Endothelial cell of umbilical vein (primary cell): Measurements from ENCODE around the gene STEAP1. TPM values are rescaled to one million over a fixed set of nuclear protein-coding genes. Genes with fewer than 3 reads are reported as not detected.
"Not testable (repeated sequence)": the region's sequence is repeated elsewhere in the genome, so short reads cannot be mapped to it uniquely, and the experiment has no call there.

Experiments
- BruUV-seq: library from RNA; stranded (reverse); fragments of 400-500 nt; replicated peaks from 2 replicates; lab custom pipeline; 2021; lab: Mats Ljungman, UMichigan
- CTCF ChIA-PET: fragments of 300-600, 350-600 bp; sonication (Branson Sonifier 250); formaldehyde crosslinking; loops from one replicate; lab custom pipeline; 2021; ENCODE audit warnings: antibody characterized with exemption, inconsistent platforms; lab: Charles Lee
- POLR2A ChIA-PET: fragments of 300-600, 350-600 bp; sonication (Branson Sonifier 250); formaldehyde crosslinking; loops from one replicate; lab custom pipeline; 2021; ENCODE audit warnings: antibody characterized with exemption, inconsistent platforms; lab: Charles Lee
- DNase-seq: peaks from one replicate; pipeline ENCODE4 v3.0.0-alpha.2; 2011; ENCODE audit warnings: low read depth, low spot score
- FAIRE-seq: peaks from 2 replicates; lab custom pipeline; 2011; peaks lifted over from hg19 to GRCh38; lab: Jason Lieb, UNC
- H2AFZ ChIP-seq: 2 replicates; pipeline ENCODE4 v1.6.0; 2012; ENCODE audit warnings: low read depth, low read length, control low read depth, inconsistent platforms
- H3K27ac ChIP-seq: 2 replicates; pipeline ENCODE4 v1.5.1; 2011; ENCODE audit warnings: low read depth, mild to moderate bottlenecking, control low read depth, low read length, moderate library complexity; ENCODE audit not compliant: insufficient read depth
- H3K27me3 ChIP-seq, 2 experiments: 2 replicates each; pipeline versions ENCODE4 v1.6.0 to v1.6.1; 2011; ENCODE audit warnings: low read length in 2 of 2, mixed read lengths in 1 of 2; ENCODE audit not compliant: control insufficient read depth in 2 of 2, insufficient read depth in 2 of 2
- H3K36me3 ChIP-seq, 2 experiments: 2 replicates in 1 of 2; 3 replicates in 1 of 2; pipeline ENCODE4 v1.5.1; 2011; ENCODE audit warnings: low read length in 2 of 2, mild to moderate bottlenecking in 1 of 2, moderate library complexity in 1 of 2; ENCODE audit not compliant: control insufficient read depth in 2 of 2, insufficient read depth in 2 of 2; ENCODE audit errors: extremely low read depth in 1 of 2
- H3K4me1 ChIP-seq: 3 replicates; pipeline ENCODE4 v1.5.1; 2011; ENCODE audit warnings: mild to moderate bottlenecking, low read length; ENCODE audit not compliant: control insufficient read depth, insufficient read depth; ENCODE audit errors: extremely low read depth
- H3K4me2 ChIP-seq: 2 replicates; pipeline ENCODE4 v1.6.1; 2011; ENCODE audit warnings: low read length, control low read depth, mixed read lengths; ENCODE audit not compliant: insufficient read depth
- H3K4me3 ChIP-seq, 3 experiments: fragments of 200-600 bp in 1 of 3; sonication (generic), shearing (Covaris generic) in 1 of 3; replicated peaks in 1 of 3; 2 replicates each; pipeline ENCODE4 v1.5.1; 2011 to 2016; ENCODE audit warnings: control low read depth in 3 of 3, low read length in 3 of 3, mild to moderate bottlenecking in 2 of 3, inconsistent platforms in 1 of 3, low read depth in 1 of 3, moderate library complexity in 1 of 3; ENCODE audit not compliant: insufficient read depth in 1 of 3
- H3K79me2 ChIP-seq: 2 replicates; pipeline ENCODE4 v1.6.0; 2012; ENCODE audit warnings: low read length, inconsistent platforms; ENCODE audit not compliant: control insufficient read depth, insufficient read depth
- H3K9ac ChIP-seq: replicated peaks from 2 replicates; pipeline ENCODE3; 2011; ENCODE audit warnings: low read length, control low read depth; ENCODE audit not compliant: insufficient read depth; ENCODE audit errors: extremely low read depth
- H3K9me1 ChIP-seq: replicated peaks from 3 replicates; pipeline ENCODE4 v1.6.0; 2011; ENCODE audit warnings: mild to moderate bottlenecking, low read length; ENCODE audit not compliant: control insufficient read depth, insufficient read depth; ENCODE audit errors: extremely low read depth
- H3K9me3 ChIP-seq: replicated peaks from 2 replicates; pipeline ENCODE4 v1.5.1; 2012; ENCODE audit warnings: low read length, inconsistent platforms; ENCODE audit not compliant: control insufficient read depth, insufficient read depth
- H4K20me1 ChIP-seq: replicated peaks from 2 replicates; pipeline ENCODE3; 2011; ENCODE audit warnings: mild to moderate bottlenecking, low read length; ENCODE audit not compliant: control insufficient read depth, insufficient read depth; ENCODE audit errors: extremely low read depth
- EZH2 ChIP-seq: IDR thresholded peaks from 2 replicates; pipeline ENCODE4 v1.6.1; 2012; ENCODE audit warnings: borderline replicate concordance, low read depth, mild to moderate bottlenecking, moderate library complexity, low read length, inconsistent platforms; ENCODE audit not compliant: severe bottlenecking
- POLR2AphosphoS5 ChIP-seq: IDR thresholded peaks from 2 replicates; pipeline ENCODE4 v1.6.1; 2012; ENCODE audit warnings: low read depth, mild to moderate bottlenecking, control low read depth, low read length, moderate library complexity; ENCODE audit not compliant: insufficient read depth
- dilution Hi-C: fragments of 300-500 bp; cut with MboI; formaldehyde crosslinking; loops from one replicate; pipeline ENCODE4 v1.15.0; 2019; ENCODE audit warnings: low sequenced_read_pairs; ENCODE audit not compliant: extremely low pct_ligation_motif_present
- intact Hi-C: fragments of 100-400 bp; cut with micrococcal nuclease; formaldehyde crosslinking; loops from one replicate; pipeline ENCODE4 v1.10.0; 2022
- polyA plus RNA-seq, 4 experiments: library from polyadenylated mRNA; depleted of rRNA in 3 of 4; stranded (reverse) in 3 of 4; unstranded in 1 of 4; fragments of >200 nt; gene quantifications; 2 replicates each; pipeline versions ENCODE4 v1.2.1 to v1.2.3, GENCODE V29; 2011 to 2012; ENCODE audit warnings: missing spikeins in 1 of 4
- total RNA-seq: library from RNA; stranded (reverse); gene quantifications from 2 replicates; pipeline ENCODE4 v1.2.3, GENCODE V29; 2021
- TF ChIP-seq, protein P1 (sequence below), 2 donors: IDR thresholded peaks; 1 replicate in 1 of 2; 2 replicates in 1 of 2; pipeline ENCODE4 v1.5.1; 2011; ENCODE audit warnings: low read length in 2 of 2, mild to moderate bottlenecking in 2 of 2, moderate library complexity in 2 of 2, control low read depth in 1 of 2, inconsistent platforms in 1 of 2, low read depth in 1 of 2; ENCODE audit not compliant: insufficient read depth in 1 of 2; ENCODE audit errors: extremely low read depth in 1 of 2

STEAP1 gene
- total and polyA plus RNA-seq, 2 donors (not counting 3 experiments of a cell fraction or from before 2014, with no cell fraction given), result 35.0 to 42.7 TPM

DNA sequence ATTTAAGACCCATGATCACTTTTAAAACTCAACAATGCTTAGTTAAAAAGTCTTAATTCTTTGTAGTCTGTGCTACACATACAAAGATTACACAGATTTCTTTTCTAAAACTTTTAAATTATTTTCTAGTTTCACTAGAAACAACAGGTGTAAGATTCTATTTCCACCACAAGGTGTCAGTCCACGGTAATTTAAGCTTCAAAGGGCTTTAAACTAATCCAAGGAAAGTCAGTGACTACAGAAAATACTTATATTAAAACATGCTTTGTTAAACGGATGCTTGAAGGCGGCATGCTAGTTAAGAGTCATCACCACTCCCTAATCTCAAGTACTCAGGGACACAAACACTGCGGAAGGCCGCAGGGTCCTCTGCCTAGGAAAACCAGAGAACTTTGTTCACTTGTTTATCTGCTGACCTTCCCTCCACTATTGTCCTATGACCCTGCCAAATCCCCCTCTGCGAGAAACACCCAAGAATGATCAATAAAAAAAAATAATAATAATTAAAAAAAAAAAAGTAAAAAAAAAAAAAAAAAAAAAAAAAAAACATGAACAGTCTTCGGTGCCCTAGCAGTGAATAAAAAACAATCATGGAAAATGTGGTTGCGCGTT lies 1.5 kb upstream of the STEAP1 start:
- FAIRE-seq, H3K9ac ChIP-seq, H3K4me3 ChIP-seq, H3K27me3 ChIP-seq, dilution Hi-C loops, H4K20me1 ChIP-seq, H3K9me1 ChIP-seq, H3K36me3 ChIP-seq, H2AFZ ChIP-seq, H3K27ac ChIP-seq, H3K9me3 ChIP-seq, BruUV-seq, H3K4me2 ChIP-seq, POLR2A ChIA-PET: not testable (repeated sequence)
- TF ChIP-seq, protein P1, sequence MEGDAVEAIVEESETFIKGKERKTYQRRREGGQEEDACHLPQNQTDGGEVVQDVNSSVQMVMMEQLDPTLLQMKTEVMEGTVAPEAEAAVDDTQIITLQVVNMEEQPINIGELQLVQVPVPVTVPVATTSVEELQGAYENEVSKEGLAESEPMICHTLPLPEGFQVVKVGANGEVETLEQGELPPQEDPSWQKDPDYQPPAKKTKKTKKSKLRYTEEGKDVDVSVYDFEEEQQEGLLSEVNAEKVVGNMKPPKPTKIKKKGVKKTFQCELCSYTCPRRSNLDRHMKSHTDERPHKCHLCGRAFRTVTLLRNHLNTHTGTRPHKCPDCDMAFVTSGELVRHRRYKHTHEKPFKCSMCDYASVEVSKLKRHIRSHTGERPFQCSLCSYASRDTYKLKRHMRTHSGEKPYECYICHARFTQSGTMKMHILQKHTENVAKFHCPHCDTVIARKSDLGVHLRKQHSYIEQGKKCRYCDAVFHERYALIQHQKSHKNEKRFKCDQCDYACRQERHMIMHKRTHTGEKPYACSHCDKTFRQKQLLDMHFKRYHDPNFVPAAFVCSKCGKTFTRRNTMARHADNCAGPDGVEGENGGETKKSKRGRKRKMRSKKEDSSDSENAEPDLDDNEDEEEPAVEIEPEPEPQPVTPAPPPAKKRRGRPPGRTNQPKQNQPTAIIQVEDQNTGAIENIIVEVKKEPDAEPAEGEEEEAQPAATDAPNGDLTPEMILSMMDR (IDR thresholded peaks at IDR 0.05; ENCODE audit: extremely low read depth in 1 of 2, insufficient read depth in 1 of 2, low read depth in 1 of 2, low read length in 2 of 2), result peak in 1 of 2 donors; percentile 20
- DNase-seq, result peak; percentile 78
- intact Hi-C loops, result loop anchor here (1.0 to 10.0 kb wide), 2 partner anchors 146 to 472 kb away; no protein-coding TSS in a partner anchor
- Histone ChIP-seq H3K4me1 (peaks cover 23% of the 10 kb centered on the region), H3K79me2 (peaks cover 20% of the 10 kb centered on the region)
- CTCF ChIA-PET, result interaction anchor here (0.6 to 4.0 kb wide), 14 partner anchors 59 to 1909 kb away, joined by 3 to 135 read pairs (median 4); partner anchors contain the start of gene STEAP2

DNA sequence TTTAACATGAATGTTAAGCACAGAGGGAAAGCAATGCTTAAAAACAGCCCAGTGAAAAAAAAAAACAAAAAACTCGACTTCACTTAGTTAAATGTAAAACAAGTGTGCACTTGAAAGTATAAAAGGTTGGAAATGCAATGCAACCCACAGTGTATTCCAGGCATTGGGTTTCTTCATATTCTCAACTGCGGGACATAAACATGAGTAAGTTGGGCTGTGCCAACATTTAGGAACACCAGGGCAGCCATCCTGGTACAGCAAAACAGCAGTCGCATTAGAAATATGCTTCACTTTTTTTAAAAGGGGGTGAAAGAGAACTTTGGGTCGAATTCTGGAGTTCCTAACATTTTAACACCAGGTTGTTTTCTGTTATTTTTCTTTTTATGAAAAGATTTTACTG lies 937 bp downstream of the STEAP1 start:
- peaks cover 25% of the 10 kb centered on the region for H3K79me2 ChIP-seq
- peak overlapping the region; percentile 26 to 77 (median 77) for H3K4me3 ChIP-seq
- H3K4me2 ChIP-seq, result peak overlapping the region; percentile 96
- H3K9me3 ChIP-seq, result no peaks in the 10 kb centered on the region
- no peak overlapping the region for H2AFZ ChIP-seq
- H3K27ac ChIP-seq, result peak overlapping the region; percentile 53
- BruUV-seq, result no TSS peak
- H3K4me1 ChIP-seq, result peaks cover 37% of the 10 kb centered on the region
- POLR2A ChIA-PET, result no interaction called here
- DNase-seq, result peak; percentile 22
- TF ChIP-seq EZH2, result no peak
- TF ChIP-seq, protein P1 (IDR thresholded peaks at IDR 0.05; ENCODE audit: extremely low read depth in 1 of 2, insufficient read depth in 1 of 2, low read depth in 1 of 2, low read length in 2 of 2), result no peak
- no peak for TF ChIP-seq POLR2AphosphoS5
- H3K9me1 ChIP-seq, result no peaks in the 10 kb centered on the region
- dilution Hi-C loops, result no loop called here
- no peaks in the 10 kb centered on the region for H3K27me3 ChIP-seq
- CTCF ChIA-PET, result interaction anchor here (0.8 to 4.0 kb wide), 8 partner anchors 12 to 273 kb away, joined by 3 to 135 read pairs (median 10); partner anchors contain the start of genes GTPBP10 and STEAP2
- peak overlapping the region; percentile 23 for H3K9ac ChIP-seq
- intact Hi-C loops, result loop anchor here (10.0 kb wide), 1 partner anchor 470 kb away; no protein-coding TSS in a partner anchor
- H4K20me1 ChIP-seq, result no peaks in the 10 kb centered on the region
- no peak for FAIRE-seq
- no peaks in the 10 kb centered on the region for H3K36me3 ChIP-seq
